Endothelial cell of umbilical vein (primary cell): ENCODE data around the gene RNFT2. TPM values are rescaled to one million over a fixed set of nuclear protein-coding genes. Genes with fewer than 3 reads are reported as not detected.

Experiments used
- BruUV-seq: library from RNA; stranded (reverse); fragments of 400-500 nt; replicated peaks from 2 replicates; lab custom pipeline; 2021; lab: Mats Ljungman, UMichigan
- CTCF ChIA-PET: fragments of 300-600, 350-600 bp; sonication (Branson Sonifier 250); formaldehyde crosslinking; loops from one replicate; lab custom pipeline; 2021; ENCODE audit warnings: antibody characterized with exemption, inconsistent platforms; lab: Charles Lee
- POLR2A ChIA-PET: fragments of 300-600, 350-600 bp; sonication (Branson Sonifier 250); formaldehyde crosslinking; loops from one replicate; lab custom pipeline; 2021; ENCODE audit warnings: antibody characterized with exemption, inconsistent platforms; lab: Charles Lee
- DNase-seq: peaks from one replicate; pipeline ENCODE4 v3.0.0-alpha.2; 2011; ENCODE audit warnings: low read depth, low spot score
- FAIRE-seq: peaks from 2 replicates; lab custom pipeline; 2011; peaks lifted over from hg19 to GRCh38; lab: Jason Lieb, UNC
- H2AFZ ChIP-seq: 2 replicates; pipeline ENCODE4 v1.6.0; 2012; ENCODE audit warnings: low read depth, low read length, control low read depth, inconsistent platforms
- H3K27ac ChIP-seq: 2 replicates; pipeline ENCODE4 v1.5.1; 2011; ENCODE audit warnings: low read depth, mild to moderate bottlenecking, control low read depth, low read length, moderate library complexity; ENCODE audit not compliant: insufficient read depth
- H3K27me3 ChIP-seq, 2 experiments: 2 replicates each; pipeline versions ENCODE4 v1.6.0 to v1.6.1; 2011; ENCODE audit warnings: low read length in 2 of 2, mixed read lengths in 1 of 2; ENCODE audit not compliant: control insufficient read depth in 2 of 2, insufficient read depth in 2 of 2
- H3K36me3 ChIP-seq, 2 experiments: 2 replicates in 1 of 2; 3 replicates in 1 of 2; pipeline ENCODE4 v1.5.1; 2011; ENCODE audit warnings: low read length in 2 of 2, mild to moderate bottlenecking in 1 of 2, moderate library complexity in 1 of 2; ENCODE audit not compliant: control insufficient read depth in 2 of 2, insufficient read depth in 2 of 2; ENCODE audit errors: extremely low read depth in 1 of 2
- H3K4me1 ChIP-seq: 3 replicates; pipeline ENCODE4 v1.5.1; 2011; ENCODE audit warnings: mild to moderate bottlenecking, low read length; ENCODE audit not compliant: control insufficient read depth, insufficient read depth; ENCODE audit errors: extremely low read depth
- H3K4me2 ChIP-seq: 2 replicates; pipeline ENCODE4 v1.6.1; 2011; ENCODE audit warnings: low read length, control low read depth, mixed read lengths; ENCODE audit not compliant: insufficient read depth
- H3K4me3 ChIP-seq, 3 experiments: fragments of 200-600 bp in 1 of 3; sonication (generic), shearing (Covaris generic) in 1 of 3; replicated peaks in 1 of 3; 2 replicates each; pipeline ENCODE4 v1.5.1; 2011 to 2016; ENCODE audit warnings: control low read depth in 3 of 3, low read length in 3 of 3, mild to moderate bottlenecking in 2 of 3, inconsistent platforms in 1 of 3, low read depth in 1 of 3, moderate library complexity in 1 of 3; ENCODE audit not compliant: insufficient read depth in 1 of 3
- H3K79me2 ChIP-seq: 2 replicates; pipeline ENCODE4 v1.6.0; 2012; ENCODE audit warnings: low read length, inconsistent platforms; ENCODE audit not compliant: control insufficient read depth, insufficient read depth
- H3K9ac ChIP-seq: replicated peaks from 2 replicates; pipeline ENCODE3; 2011; ENCODE audit warnings: low read length, control low read depth; ENCODE audit not compliant: insufficient read depth; ENCODE audit errors: extremely low read depth
- H3K9me1 ChIP-seq: replicated peaks from 3 replicates; pipeline ENCODE4 v1.6.0; 2011; ENCODE audit warnings: mild to moderate bottlenecking, low read length; ENCODE audit not compliant: control insufficient read depth, insufficient read depth; ENCODE audit errors: extremely low read depth
- H3K9me3 ChIP-seq: replicated peaks from 2 replicates; pipeline ENCODE4 v1.5.1; 2012; ENCODE audit warnings: low read length, inconsistent platforms; ENCODE audit not compliant: control insufficient read depth, insufficient read depth
- H4K20me1 ChIP-seq: replicated peaks from 2 replicates; pipeline ENCODE3; 2011; ENCODE audit warnings: mild to moderate bottlenecking, low read length; ENCODE audit not compliant: control insufficient read depth, insufficient read depth; ENCODE audit errors: extremely low read depth
- EZH2 ChIP-seq: IDR thresholded peaks from 2 replicates; pipeline ENCODE4 v1.6.1; 2012; ENCODE audit warnings: borderline replicate concordance, low read depth, mild to moderate bottlenecking, moderate library complexity, low read length, inconsistent platforms; ENCODE audit not compliant: severe bottlenecking
- FOS ChIP-seq: IDR thresholded peaks from 2 replicates; pipeline ENCODE4 v1.6.1; 2011; ENCODE audit warnings: mild to moderate bottlenecking, low read length, moderate library complexity, borderline replicate concordance; ENCODE audit not compliant: insufficient read depth
- GATA2 ChIP-seq: IDR thresholded peaks from 2 replicates; pipeline ENCODE4 v1.7.0; 2011; ENCODE audit warnings: low read depth, mild to moderate bottlenecking, moderate library complexity, mixed read lengths, low read length; ENCODE audit not compliant: insufficient read length, insufficient read depth
- JUN ChIP-seq: IDR thresholded peaks from 2 replicates; pipeline ENCODE4 v1.6.1; 2011; ENCODE audit warnings: borderline replicate concordance, low read depth; ENCODE audit not compliant: insufficient read length, insufficient read depth
- MAX ChIP-seq: IDR thresholded peaks from 2 replicates; pipeline ENCODE4 v1.6.1; 2011; ENCODE audit not compliant: insufficient read depth, insufficient read length
- MYC ChIP-seq: IDR thresholded peaks from one replicate; pipeline ENCODE4 v1.6.1; 2011; ENCODE audit warnings: mild to moderate bottlenecking, low read depth, low read length
- POLR2A ChIP-seq: IDR thresholded peaks from 2 replicates; pipeline ENCODE4 v1.6.1; 2012; ENCODE audit warnings: low read depth, mild to moderate bottlenecking, control low read depth, low read length
- POLR2AphosphoS5 ChIP-seq: IDR thresholded peaks from 2 replicates; pipeline ENCODE4 v1.6.1; 2012; ENCODE audit warnings: low read depth, mild to moderate bottlenecking, control low read depth, low read length, moderate library complexity; ENCODE audit not compliant: insufficient read depth
- dilution Hi-C: fragments of 300-500 bp; cut with MboI; formaldehyde crosslinking; loops from one replicate; pipeline ENCODE4 v1.15.0; 2019; ENCODE audit warnings: low sequenced_read_pairs; ENCODE audit not compliant: extremely low pct_ligation_motif_present
- intact Hi-C: fragments of 100-400 bp; cut with micrococcal nuclease; formaldehyde crosslinking; loops from one replicate; pipeline ENCODE4 v1.10.0; 2022
- polyA plus RNA-seq, 4 experiments: library from polyadenylated mRNA; depleted of rRNA in 3 of 4; stranded (reverse) in 3 of 4; unstranded in 1 of 4; fragments of >200 nt; gene quantifications; 2 replicates each; pipeline versions ENCODE4 v1.2.1 to v1.2.3, GENCODE V29; 2011 to 2012; ENCODE audit warnings: missing spikeins in 1 of 4
- total RNA-seq: library from RNA; stranded (reverse); gene quantifications from 2 replicates; pipeline ENCODE4 v1.2.3, GENCODE V29; 2021
- TF ChIP-seq, protein P1 (sequence below), 2 donors: IDR thresholded peaks; 1 replicate in 1 of 2; 2 replicates in 1 of 2; pipeline ENCODE4 v1.5.1; 2011; ENCODE audit warnings: low read length in 2 of 2, mild to moderate bottlenecking in 2 of 2, moderate library complexity in 2 of 2, control low read depth in 1 of 2, inconsistent platforms in 1 of 2, low read depth in 1 of 2; ENCODE audit not compliant: insufficient read depth in 1 of 2; ENCODE audit errors: extremely low read depth in 1 of 2

The RNFT2 gene
- total and polyA plus RNA-seq, 2 donors (not counting 3 experiments of a cell fraction or from before 2014, with no cell fraction given): 1.4 to 6.6 TPM

GRCh38 chr12:116719731-116720528 lies 18.2 kb upstream of the RNFT2 start:
- intact Hi-C loops (loop anchor here (2.0 kb wide), 1 partner anchor 17 kb away; no protein-coding TSS in a partner anchor), dilution Hi-C loops (no loop called here)
- FAIRE-seq: no peak
- no peaks in the 10 kb centered on the region for H3K9me3 ChIP-seq
- H3K4me3 ChIP-seq: no peak overlapping the region
- ChIA-PET POLR2A (no interaction called here), CTCF (interaction anchor here (1.3 to 2.7 kb wide), 3 partner anchors 11 to 162 kb away, joined by 3 to 17 read pairs (median 9); partner anchors contain the start of gene HRK)
- H3K9ac ChIP-seq: no peak overlapping the region
- no peak overlapping the region for H3K4me2 ChIP-seq
- TF ChIP-seq JUN: no peak
- no peak for TF ChIP-seq POLR2AphosphoS5
- no peak for TF ChIP-seq FOS
- no peak for TF ChIP-seq MAX
- no peak for TF ChIP-seq MYC
- TF ChIP-seq POLR2A: no peak
- TF ChIP-seq EZH2: no peak
- no peak for TF ChIP-seq GATA2
- TF ChIP-seq, protein P1, sequence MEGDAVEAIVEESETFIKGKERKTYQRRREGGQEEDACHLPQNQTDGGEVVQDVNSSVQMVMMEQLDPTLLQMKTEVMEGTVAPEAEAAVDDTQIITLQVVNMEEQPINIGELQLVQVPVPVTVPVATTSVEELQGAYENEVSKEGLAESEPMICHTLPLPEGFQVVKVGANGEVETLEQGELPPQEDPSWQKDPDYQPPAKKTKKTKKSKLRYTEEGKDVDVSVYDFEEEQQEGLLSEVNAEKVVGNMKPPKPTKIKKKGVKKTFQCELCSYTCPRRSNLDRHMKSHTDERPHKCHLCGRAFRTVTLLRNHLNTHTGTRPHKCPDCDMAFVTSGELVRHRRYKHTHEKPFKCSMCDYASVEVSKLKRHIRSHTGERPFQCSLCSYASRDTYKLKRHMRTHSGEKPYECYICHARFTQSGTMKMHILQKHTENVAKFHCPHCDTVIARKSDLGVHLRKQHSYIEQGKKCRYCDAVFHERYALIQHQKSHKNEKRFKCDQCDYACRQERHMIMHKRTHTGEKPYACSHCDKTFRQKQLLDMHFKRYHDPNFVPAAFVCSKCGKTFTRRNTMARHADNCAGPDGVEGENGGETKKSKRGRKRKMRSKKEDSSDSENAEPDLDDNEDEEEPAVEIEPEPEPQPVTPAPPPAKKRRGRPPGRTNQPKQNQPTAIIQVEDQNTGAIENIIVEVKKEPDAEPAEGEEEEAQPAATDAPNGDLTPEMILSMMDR (IDR thresholded peaks at IDR 0.05; ENCODE audit: extremely low read depth in 1 of 2, insufficient read depth in 1 of 2, low read depth in 1 of 2, low read length in 2 of 2): no peak
- H2AFZ ChIP-seq: no peak overlapping the region
- DNase-seq: no peak
- H3K9me1 ChIP-seq: no peaks in the 10 kb centered on the region
- H3K36me3 ChIP-seq: peaks cover 4 to 17% of the 10 kb centered on the region in 2 experiments
- no TSS peak for BruUV-seq
- no peaks in the 10 kb centered on the region for H4K20me1 ChIP-seq
- peaks cover 4% of the 10 kb centered on the region for H3K79me2 ChIP-seq
- H3K27me3 ChIP-seq: no peaks in the 10 kb centered on the region
- H3K27ac ChIP-seq: no peak overlapping the region
- peaks cover 19% of the 10 kb centered on the region for H3K4me1 ChIP-seq
